Measurements from ENCODE around the gene C2orf42.
"Not testable (repeated sequence)": the region's sequence is repeated elsewhere in the genome, so short reads cannot be mapped to it uniquely, and the experiment has no call there.

The C2orf42 gene
- long read RNA-seq, donor 1, partial matches to known transcripts = 0 of 2 reads
- long read RNA-seq, donor 1, other reads (novel, unspliced or antisense) = 0 of 2 reads
- long read RNA-seq, donor 2, partial matches to known transcripts = 0 of 1 reads
- long read RNA-seq, donor 2, other reads (novel, unspliced or antisense) = 0 of 1 reads
- long read RNA-seq, donor 3, partial matches to known transcripts = 0 of 1 reads
- long read RNA-seq, donor 3, other reads (novel, unspliced or antisense) = 0 of 1 reads
- long read RNA-seq, donor 4, partial matches to known transcripts = 0 of 2 reads
- long read RNA-seq, donor 4, other reads (novel, unspliced or antisense) = 0 of 2 reads
- long read RNA-seq, donor 5, partial matches to known transcripts = 72 of 73 reads
- long read RNA-seq, donor 5, other reads (novel, unspliced or antisense) = 0 of 73 reads
- long read RNA-seq, donor 6, partial matches to known transcripts = 17 of 17 reads
- long read RNA-seq, donor 6, other reads (novel, unspliced or antisense) = 0 of 17 reads
- long read RNA-seq, donor 7 = 0 reads
- long read RNA-seq, donor 8, partial matches to known transcripts = 0 of 4 reads
- long read RNA-seq, donor 8, other reads (novel, unspliced or antisense) = 0 of 4 reads

DNA sequence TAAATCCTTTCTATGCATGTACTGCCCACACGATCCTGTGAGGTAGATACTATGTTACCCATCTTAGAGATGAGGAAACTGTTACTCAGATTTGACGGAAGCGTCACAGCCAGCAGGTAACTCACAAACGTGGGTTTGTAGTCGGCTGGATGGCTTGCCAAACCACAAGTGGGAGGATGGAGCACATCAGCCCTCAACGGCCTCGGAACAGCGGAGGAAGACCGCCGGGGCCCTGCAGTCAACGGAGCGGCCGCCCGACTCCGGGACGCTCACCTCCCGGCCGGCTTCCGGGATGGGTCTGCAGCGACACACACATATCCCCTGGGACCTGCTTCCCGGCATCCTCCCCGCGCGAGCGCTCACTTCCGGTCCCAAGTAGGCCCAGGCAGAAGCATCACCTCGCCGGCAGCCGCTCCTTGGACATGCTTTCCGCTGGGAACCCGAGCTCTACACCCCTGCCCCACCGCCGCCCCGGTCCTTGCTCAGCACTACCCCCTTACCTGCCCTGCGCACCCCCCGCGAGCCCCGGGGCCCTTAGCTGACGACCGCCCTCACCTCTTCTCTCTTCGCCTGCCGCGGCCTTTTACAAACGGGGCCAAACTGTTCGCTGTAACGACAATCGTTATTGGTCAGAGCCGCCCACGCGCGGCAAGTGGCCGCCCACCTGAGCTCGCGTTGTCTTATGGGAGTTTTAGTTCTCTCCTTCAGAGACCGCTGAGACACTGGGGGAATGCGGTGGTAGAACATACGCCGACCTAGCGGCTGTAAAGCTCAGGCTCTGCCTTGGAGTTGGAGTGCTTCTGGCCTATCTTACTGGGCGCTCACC lies at the start of gene C2orf42:
TSS of gene C2orf42 (minus strand) at position 602 of the 826 bp plus-strand sequence. CDS start 9,034 bp downstream, outside the sequence.
- DNase-seq = peak; percentile 95

- DNase-seq = no peak
Measured at GRCh38 chr2:70240599-70240998, 49.8 kb upstream of the C2orf42 start.

DNA sequence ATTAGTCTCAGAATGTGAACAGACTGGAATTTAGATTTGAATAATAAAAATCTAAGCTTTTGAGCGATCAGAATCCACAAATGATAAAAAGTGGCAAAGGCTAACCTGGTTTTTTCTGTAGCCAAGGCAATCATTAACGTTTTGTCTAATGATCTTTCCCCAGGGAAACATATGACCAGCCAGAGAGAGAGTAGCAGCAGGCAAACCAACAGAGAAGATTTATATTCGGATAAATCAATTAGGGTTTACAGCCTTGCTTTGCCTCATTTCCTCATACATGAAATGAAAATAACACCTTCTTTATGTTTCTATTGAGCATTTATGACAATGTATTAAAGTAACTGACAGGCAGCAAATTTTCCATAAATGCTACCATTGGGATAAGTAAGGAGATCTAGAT lies 43.1 kb upstream of the C2orf42 start:
- DNase-seq = no peak

GRCh38 chr2:70226781-70227180 lies 36.0 kb upstream of the C2orf42 start:
- DNase-seq = no peak

GRCh38 chr2:70223305-70223704 lies 32.5 kb upstream of the C2orf42 start:
- not testable (repeated sequence) for DNase-seq

- DNase-seq = no peak
Measured at GRCh38 chr2:70214953-70215549, 24.2 kb upstream of the C2orf42 start.

DNA sequence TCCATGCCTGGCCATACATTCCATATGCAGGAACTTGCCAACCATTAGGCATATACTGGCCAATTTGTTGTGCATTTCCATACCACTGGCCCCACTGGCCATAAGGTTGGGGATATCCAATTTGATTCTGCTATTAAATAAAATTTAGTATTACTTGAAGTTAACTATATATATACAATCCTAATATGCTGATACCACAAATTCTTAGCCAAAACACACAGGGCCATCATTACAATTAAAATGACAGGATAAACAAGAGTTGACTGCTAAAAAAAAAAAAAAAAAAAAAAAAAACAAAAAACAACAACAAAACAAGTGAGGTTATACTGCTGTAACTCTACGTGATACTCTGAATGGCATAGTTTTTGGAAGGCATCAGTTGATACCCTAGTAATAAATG lies 23.5 kb upstream of the C2orf42 start:
- DNase-seq = no peak

DNA sequence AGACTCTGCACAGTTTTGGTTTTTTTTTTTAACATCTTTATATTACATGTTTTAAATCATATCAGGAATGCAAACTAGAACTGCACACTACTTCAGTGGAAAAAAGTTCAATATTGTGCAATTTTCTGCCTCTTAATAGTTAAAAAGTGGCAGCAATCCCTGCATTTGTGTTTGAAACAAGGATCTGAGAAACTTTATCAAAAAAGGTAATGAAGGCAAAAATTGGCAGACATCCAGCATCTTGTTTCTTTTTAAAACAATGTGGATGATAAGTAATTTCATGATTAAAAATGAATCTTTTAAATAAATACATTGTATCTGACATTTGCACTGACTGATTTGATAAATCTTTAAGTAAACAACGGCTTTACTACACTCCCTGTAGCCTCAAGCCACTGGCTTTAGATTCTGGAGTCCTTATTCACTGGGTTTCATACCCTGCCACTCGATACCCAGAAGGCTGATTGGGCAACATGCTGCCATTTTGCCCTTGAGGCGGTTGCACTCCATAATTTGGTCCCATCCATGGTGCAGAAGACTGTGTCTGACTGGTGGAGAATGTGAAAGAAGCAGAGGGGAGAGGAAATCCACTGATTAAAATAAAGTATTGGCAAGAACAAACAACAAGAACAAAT lies 21.6 kb upstream of the C2orf42 start:
- DNase-seq = no peak

DNA sequence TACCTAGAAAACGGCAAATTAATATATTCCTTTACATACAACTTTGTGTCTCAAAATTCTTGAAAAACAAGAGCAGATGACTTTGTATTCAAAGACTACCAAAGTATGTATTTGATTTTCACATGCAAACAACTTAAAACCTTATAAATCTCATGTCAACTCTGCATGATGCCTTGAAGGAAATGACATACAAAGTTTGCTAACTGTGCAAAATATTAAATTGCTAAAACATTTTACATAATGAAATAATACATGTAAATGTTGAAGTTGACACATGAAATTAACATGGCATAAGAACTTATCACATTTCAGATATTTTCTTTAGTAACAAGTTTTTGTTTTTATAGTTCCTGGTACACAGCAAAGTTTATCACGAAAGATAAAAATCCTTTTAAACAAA lies 20.8 kb upstream of the C2orf42 start:
- no peak for DNase-seq

DNA sequence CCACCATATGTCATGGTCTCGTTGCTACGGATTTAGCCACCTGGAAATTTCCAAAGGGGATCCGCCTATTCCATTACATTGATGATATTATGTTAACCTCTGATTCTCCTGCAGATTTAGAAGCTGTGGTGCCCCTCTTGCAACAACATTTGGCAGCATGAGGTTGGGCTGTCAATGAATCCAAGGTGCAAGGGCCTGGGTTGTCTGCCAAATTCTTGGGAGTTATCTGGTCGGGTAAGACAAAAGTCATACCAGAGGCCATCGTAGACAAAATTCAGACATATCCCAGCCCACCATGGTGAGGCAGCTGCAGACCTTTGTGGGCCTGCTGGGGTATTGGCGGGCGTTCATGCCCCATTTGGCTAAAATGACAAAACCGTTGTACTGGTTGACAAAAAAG lies 13.6 kb upstream of the C2orf42 start:
- DNase-seq = no peak

- no peak for DNase-seq
Measured at GRCh38 chr2:70203086-70203485, 12.3 kb upstream of the C2orf42 start.

DNA sequence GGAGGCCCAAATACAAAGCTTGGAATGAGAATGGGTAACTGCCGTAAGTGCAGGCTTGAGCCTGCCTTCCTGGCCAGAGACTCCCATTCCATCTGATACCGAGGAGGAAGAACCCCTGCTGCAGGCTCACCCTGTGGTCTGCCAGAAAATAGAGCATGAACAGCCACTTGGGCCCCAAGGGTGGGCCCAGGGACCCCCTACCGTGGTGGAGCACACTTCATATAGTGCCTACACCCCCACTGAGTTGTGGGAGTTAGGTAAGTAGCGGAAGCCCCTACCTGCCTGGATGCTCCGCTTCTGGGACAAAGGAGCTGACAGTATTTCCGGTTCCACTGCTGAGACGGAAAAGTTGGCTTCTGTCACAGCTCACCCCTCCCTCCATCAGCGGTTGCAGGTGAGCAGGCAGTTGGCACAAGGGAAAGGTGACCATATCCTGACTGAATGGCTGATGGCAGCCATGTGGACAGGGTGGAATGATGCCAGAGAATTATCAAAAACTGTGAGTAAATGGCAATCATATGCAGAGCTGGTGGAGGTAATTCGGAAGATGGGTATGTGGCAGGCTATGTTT lies 11.5 kb upstream of the C2orf42 start:
- no peak for DNase-seq

DNA sequence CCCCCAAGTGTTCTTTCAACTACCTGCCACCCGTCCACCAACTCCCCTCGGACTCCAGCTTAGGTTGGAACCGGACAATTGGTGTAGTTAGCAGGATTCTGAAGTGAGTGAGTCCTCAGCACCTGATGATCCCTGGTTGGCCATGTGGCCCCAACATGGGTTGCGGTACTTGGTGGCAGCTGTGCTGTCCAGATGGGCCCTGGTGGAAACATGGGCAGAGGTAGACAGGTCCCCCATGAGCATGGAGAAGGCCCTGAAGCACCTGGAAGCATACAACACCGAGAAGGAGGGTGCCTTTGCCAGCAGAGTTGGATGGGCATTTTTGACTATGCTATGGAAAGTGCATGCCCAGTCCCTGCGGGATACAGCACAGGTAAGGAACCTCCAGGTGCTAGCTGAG lies 11.0 kb upstream of the C2orf42 start:
- no peak for DNase-seq

- no peak for DNase-seq
Measured at GRCh38 chr2:70201225-70201768, 10.5 kb upstream of the C2orf42 start.

DNA sequence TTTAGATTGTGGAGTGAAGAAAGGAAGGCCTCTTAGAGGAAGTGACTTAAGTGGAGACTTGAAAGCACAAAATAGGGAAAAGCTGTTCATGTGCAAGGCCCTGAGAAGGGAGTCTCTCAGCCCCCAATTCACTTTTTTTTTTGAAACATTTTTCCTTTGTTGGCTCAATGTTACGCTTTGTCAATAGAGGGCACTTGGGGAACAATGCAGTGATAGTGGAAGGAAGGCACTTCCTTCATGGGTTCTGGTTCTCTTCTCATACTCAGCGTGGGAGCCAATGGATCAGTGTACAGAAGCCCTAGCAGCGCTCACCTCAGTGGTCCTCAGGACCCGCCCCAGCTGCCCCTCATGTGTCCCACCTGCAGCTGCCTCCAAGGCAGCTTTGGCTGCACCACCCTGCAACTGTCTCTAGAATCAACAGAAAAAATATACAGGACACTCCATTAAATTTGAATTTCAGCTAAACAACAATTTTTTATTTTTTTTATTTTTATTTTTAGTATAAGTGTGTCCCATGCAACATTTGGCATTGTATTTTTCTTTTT lies 8.6 kb upstream of the C2orf42 start:
- DNase-seq = no peak

DNA sequence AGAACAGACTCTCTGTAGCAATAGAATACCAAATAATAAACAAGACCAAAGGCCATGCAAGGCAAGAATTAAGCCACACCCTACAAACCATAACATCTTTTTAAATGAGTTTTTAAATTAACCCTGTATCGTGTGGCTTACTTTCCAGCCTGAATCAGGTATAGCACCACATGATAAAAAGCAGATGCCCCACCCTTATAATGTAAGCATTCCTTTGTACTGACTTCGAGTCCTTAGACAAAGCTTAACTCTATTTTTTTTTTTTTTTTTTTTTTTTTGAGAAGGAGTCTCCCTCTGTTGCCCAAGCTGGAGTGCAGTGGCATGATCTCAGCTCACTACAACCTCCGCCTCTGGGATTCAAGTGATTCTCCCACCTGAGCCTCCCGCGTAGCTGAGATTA lies 1.7 kb upstream of the C2orf42 start:
- no peak for DNase-seq

- DNase-seq = no peak
Measured at GRCh38 chr2:70191244-70191735, 471 bp upstream of the C2orf42 start.

DNA sequence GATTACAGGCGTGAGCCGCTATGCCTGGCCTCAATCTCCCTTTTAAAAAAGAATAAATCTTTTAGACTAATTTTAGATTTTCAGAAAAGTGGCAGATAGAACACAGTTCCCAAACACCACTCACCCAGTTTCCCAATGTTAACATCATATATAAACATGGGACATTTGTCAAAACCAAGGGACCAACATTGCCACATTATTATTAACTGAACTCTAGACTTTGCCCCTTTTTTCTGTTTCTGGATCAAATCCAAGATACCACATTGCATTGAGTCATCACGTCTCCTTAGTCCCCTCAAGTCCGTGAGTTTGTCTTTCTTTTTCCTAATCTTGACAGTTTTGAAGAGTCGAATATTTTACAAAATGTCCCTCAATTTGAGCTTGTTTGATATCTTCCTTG lies 2.4 kb downstream of the C2orf42 start:
- no peak for DNase-seq

DNA sequence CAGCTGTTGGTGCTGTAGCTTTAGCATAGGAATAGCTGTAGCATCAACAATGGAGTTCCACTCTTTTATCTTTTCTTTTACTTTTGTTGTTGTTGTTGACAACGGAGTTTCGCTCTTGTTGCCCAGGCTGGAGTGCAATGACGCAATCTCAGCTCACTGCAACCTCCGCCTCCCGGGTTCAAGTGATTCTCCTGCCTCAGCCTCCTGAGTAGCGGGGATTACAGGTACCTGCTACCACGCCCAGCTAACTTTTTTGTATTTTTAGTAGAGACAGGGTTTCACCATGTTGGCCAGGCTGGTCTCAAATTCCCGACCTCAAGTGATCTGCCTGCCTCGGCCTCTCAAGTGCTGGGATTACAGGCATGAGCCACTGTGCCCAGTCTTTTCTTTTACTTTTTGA lies 3.6 kb downstream of the C2orf42 start:
- DNase-seq = not testable (repeated sequence)

- no peak for DNase-seq
Measured at GRCh38 chr2:70182689-70183088, 8.1 kb downstream of the C2orf42 start.

DNA sequence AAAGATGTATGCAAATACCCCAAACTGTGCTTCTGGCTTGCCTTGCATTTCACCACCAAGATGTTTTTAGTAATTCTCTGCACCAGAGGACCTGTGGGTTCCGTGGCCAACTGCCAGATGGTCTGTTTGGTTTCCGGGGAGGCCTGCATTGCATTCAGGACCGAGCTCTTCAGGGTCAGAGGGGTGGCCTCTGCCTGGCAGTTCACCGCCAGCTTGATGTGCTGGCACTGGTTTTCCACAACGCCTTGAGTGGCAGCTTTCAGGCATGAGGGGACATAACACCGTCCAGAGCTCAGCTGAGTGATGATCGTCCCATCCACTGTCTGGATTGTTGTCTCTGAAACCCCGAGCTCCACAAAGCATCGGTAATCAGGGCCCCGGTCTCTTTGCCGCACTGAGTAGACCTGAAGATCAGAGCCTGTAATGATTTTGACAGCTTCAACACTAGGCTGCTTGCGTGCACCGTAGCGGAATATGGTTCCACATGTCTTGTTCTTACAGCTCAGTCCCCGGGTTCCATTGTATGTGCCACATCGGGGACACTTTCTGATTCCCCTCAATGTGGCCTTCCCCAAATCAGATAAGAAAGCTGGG lies 9.4 kb downstream of the C2orf42 start:
- DNase-seq = no peak
